Skeletal muscle satellite cell (primary cell): ENCODE measurements around the gene KRT6A.
"Not testable (repeated sequence)": the region's sequence is repeated elsewhere in the genome, so short reads cannot be mapped to it uniquely, and the experiment has no call there.

Experiments
- H3K27me3 ChIP-seq: 2 replicates; pipeline ENCODE4 v1.7.0; 2013; ENCODE audit warnings: low read length; ENCODE audit not compliant: control insufficient read depth, insufficient read depth
- H3K36me3 ChIP-seq: 2 replicates; pipeline ENCODE4 v1.7.0; 2013; ENCODE audit warnings: mild to moderate bottlenecking, control low read depth, low read length; ENCODE audit not compliant: insufficient read depth
- H3K4me1 ChIP-seq: 2 replicates; pipeline ENCODE4 v1.7.0; 2013; ENCODE audit warnings: low read length; ENCODE audit not compliant: control insufficient read depth, insufficient read depth
- H3K4me2 ChIP-seq: 2 replicates; pipeline ENCODE4 v1.7.0; 2013; ENCODE audit warnings: mild to moderate bottlenecking, low read length
- H3K4me3 ChIP-seq: 2 replicates; pipeline ENCODE4 v1.7.0; 2013; ENCODE audit warnings: low read length
- H3K9ac ChIP-seq: 2 replicates; pipeline ENCODE4 v1.7.0; 2013; ENCODE audit warnings: mild to moderate bottlenecking, low read depth, low read length, moderate library complexity
- H3K9me3 ChIP-seq: replicated peaks from 2 replicates; pipeline ENCODE4 v1.7.0; 2013; ENCODE audit warnings: mild to moderate bottlenecking, control low read depth, low read length

KRT6A gene

GRCh38 chr12:52498946-52499345 is 5.9 kb upstream of the KRT6A start:
- no peaks in the 10 kb centered on the region for H3K27me3 ChIP-seq
- no peaks in the 10 kb centered on the region for H3K36me3 ChIP-seq
- peaks cover 44% of the 10 kb centered on the region for H3K4me1 ChIP-seq
- no peaks in the 10 kb centered on the region for H3K9me3 ChIP-seq
- no peak overlapping the region for H3K9ac ChIP-seq
- no peak overlapping the region for H3K4me2 ChIP-seq
- no peak overlapping the region for H3K4me3 ChIP-seq

GRCh38 chr12:52497975-52498374 is 4.9 kb upstream of the KRT6A start:
- Histone ChIP-seq H3K4me1 (peaks cover 52% of the 10 kb centered on the region), H3K9me3 (no peaks in the 10 kb centered on the region), H3K36me3 (no peaks in the 10 kb centered on the region), H3K4me2 (no peak overlapping the region), H3K27me3 (no peaks in the 10 kb centered on the region), H3K4me3 (no peak overlapping the region), H3K9ac (no peak overlapping the region)

GRCh38 chr12:52496590-52497071 is 3.6 kb upstream of the KRT6A start:
- Histone ChIP-seq H3K9me3 (no peaks in the 10 kb centered on the region), H3K4me2 (peak overlapping the region; percentile 63), H3K36me3 (no peaks in the 10 kb centered on the region), H3K4me3 (no peak overlapping the region), H3K9ac (peak overlapping the region; percentile 45), H3K27me3 (peaks cover 1% of the 10 kb centered on the region), H3K4me1 (peaks cover 52% of the 10 kb centered on the region)

GRCh38 chr12:52496054-52496453 is 3.0 kb upstream of the KRT6A start:
- peak overlapping the region; percentile 25 for H3K4me3 ChIP-seq
- peaks cover 4% of the 10 kb centered on the region for H3K27me3 ChIP-seq
- H3K4me2 ChIP-seq: peak overlapping the region; percentile 63
- H3K36me3 ChIP-seq: no peaks in the 10 kb centered on the region
- H3K9me3 ChIP-seq: no peaks in the 10 kb centered on the region
- peak overlapping the region; percentile 45 for H3K9ac ChIP-seq
- peaks cover 51% of the 10 kb centered on the region for H3K4me1 ChIP-seq

- no peaks in the 10 kb centered on the region for H3K9me3 ChIP-seq
- H3K4me1 ChIP-seq: peaks cover 44% of the 10 kb centered on the region
- H3K9ac ChIP-seq: no peak overlapping the region
- no peak overlapping the region for H3K4me3 ChIP-seq
- H3K27me3 ChIP-seq: peaks cover 4% of the 10 kb centered on the region
- H3K36me3 ChIP-seq: no peaks in the 10 kb centered on the region
- peak overlapping the region; percentile 17 for H3K4me2 ChIP-seq
Measured at GRCh38 chr12:52495389-52495788, 2.3 kb upstream of the KRT6A start.

- H3K27me3 ChIP-seq: peaks cover 4% of the 10 kb centered on the region
- no peaks in the 10 kb centered on the region for H3K9me3 ChIP-seq
- peaks cover 39% of the 10 kb centered on the region for H3K4me1 ChIP-seq
- H3K36me3 ChIP-seq: no peaks in the 10 kb centered on the region
- H3K4me3 ChIP-seq: no peak overlapping the region
- H3K9ac ChIP-seq: no peak overlapping the region
- peak overlapping the region; percentile 17 for H3K4me2 ChIP-seq
Measured at GRCh38 chr12:52494518-52494917, 1.5 kb upstream of the KRT6A start.

GRCh38 chr12:52494100-52494499 is 1.0 kb upstream of the KRT6A start:
- Histone ChIP-seq H3K9me3 (no peaks in the 10 kb centered on the region), H3K4me2 (peak overlapping the region; percentile 17), H3K4me1 (peaks cover 39% of the 10 kb centered on the region), H3K4me3 (no peak overlapping the region), H3K36me3 (no peaks in the 10 kb centered on the region), H3K9ac (no peak overlapping the region), H3K27me3 (peaks cover 6% of the 10 kb centered on the region)

GRCh38 chr12:52492405-52492804 is 652 bp downstream of the KRT6A start:
- H3K9me3 ChIP-seq, H3K4me3 ChIP-seq, H3K36me3 ChIP-seq, H3K4me2 ChIP-seq, H3K9ac ChIP-seq: not testable (repeated sequence)
- H3K27me3 ChIP-seq: peaks cover 11% of the 10 kb centered on the region
- H3K4me1 ChIP-seq: peaks cover 39% of the 10 kb centered on the region

GRCh38 chr12:52491495-52491894 is 1.6 kb downstream of the KRT6A start:
- H3K27me3 ChIP-seq: peaks cover 15% of the 10 kb centered on the region
- not testable (repeated sequence) for H3K9me3 ChIP-seq, H3K4me3 ChIP-seq, H3K36me3 ChIP-seq, H3K4me2 ChIP-seq, H3K9ac ChIP-seq
- H3K4me1 ChIP-seq: peaks cover 34% of the 10 kb centered on the region

- Histone ChIP-seq H3K27me3 (peaks cover 36% of the 10 kb centered on the region), H3K9me3 (peaks cover 2% of the 10 kb centered on the region), H3K9ac (no peak overlapping the region), H3K4me1 (peaks cover 6% of the 10 kb centered on the region), H3K4me3 (no peak overlapping the region), H3K4me2 (no peak overlapping the region), H3K36me3 (no peaks in the 10 kb centered on the region)
Measured at GRCh38 chr12:52488736-52489135, 4.3 kb downstream of the KRT6A start.

- H3K4me2 ChIP-seq, H3K4me3 ChIP-seq, H3K4me1 ChIP-seq, H3K9ac ChIP-seq, H3K9me3 ChIP-seq, H3K36me3 ChIP-seq: not testable (repeated sequence)
- peaks cover 43% of the 10 kb centered on the region for H3K27me3 ChIP-seq
Measured at GRCh38 chr12:52487744-52488443, 5.2 kb downstream of the KRT6A start.

- no peak overlapping the region for H3K9ac ChIP-seq
Measured at GRCh38 chr12:52487211-52487610, 5.8 kb downstream of the KRT6A start.

More at GRCh38 chr12:52487211-52487610, 5.8 kb downstream of the KRT6A start:
- Histone ChIP-seq H3K9me3 (peaks cover 2% of the 10 kb centered on the region), H3K4me3 (no peak overlapping the region), H3K4me2 (no peak overlapping the region), H3K36me3 (no peaks in the 10 kb centered on the region), H3K27me3 (peaks cover 47% of the 10 kb centered on the region), H3K4me1 (no peaks in the 10 kb centered on the region)
